HCT116 (cell line): ENCODE data around the gene PRCD. TPM values are rescaled to one million over a fixed set of nuclear protein-coding genes. Genes with fewer than 3 reads are reported as not detected.

Experiments used
- ATAC-seq: fragments of 200-7000 bp; cut with Tn5 transposase; 2 replicates; pipeline ENCODE4 v1.9.1; 2020; ENCODE audit warnings: mild to moderate bottlenecking, moderate library complexity
- BruUV-seq: library from RNA; stranded (reverse); fragments of 400-500 nt; replicated peaks from 2 replicates; lab custom pipeline; 2021; lab: Mats Ljungman, UMichigan
- CTCF ChIA-PET: fragments of 300-600 bp; sonication (Branson Sonifier 250); formaldehyde crosslinking; loops from one replicate; lab custom pipeline; 2021; ENCODE audit warnings: antibody characterized with exemption; lab: Charles Lee
- POLR2A ChIA-PET: fragments of 300-600, 350-600 bp; sonication (Branson Sonifier 250); formaldehyde crosslinking; loops from one replicate; lab custom pipeline; 2021; ENCODE audit warnings: antibody characterized with exemption; lab: Charles Lee
- RAD21 ChIA-PET, 2 experiments: fragments of 300-600 bp; sonication (Branson Sonifier 250); formaldehyde crosslinking; loops; one replicate each; lab custom pipeline; 2023; ENCODE audit warnings: low total read pairs in 2 of 2; ENCODE audit not compliant: uncharacterized antibody in 2 of 2, unreplicated experiment in 2 of 2, low non-redundant PET in 1 of 2; lab: Charles Lee
- DNase-seq: peaks from one replicate; pipeline ENCODE4 v3.0.0-alpha.2; 2010; ENCODE audit warnings: low read depth, low spot score
- H2AFZ ChIP-seq: fragments of 200-600 bp; shearing (Covaris generic), sonication (generic); 2 replicates; pipeline ENCODE4 v1.6.1; 2017; ENCODE audit warnings: low read depth, mixed run types, mixed read lengths, antibody characterized with exemption, low read length; ENCODE audit not compliant: poor library complexity, severe bottlenecking
- H3K27ac ChIP-seq: 2 replicates; pipeline ENCODE4 v1.5.1; 2012; ENCODE audit warnings: low read depth, low read length
- H3K27me3 ChIP-seq: fragments of 200-600 bp; sonication (generic); 2 replicates; pipeline ENCODE4 v1.6.1; 2016; ENCODE audit warnings: mixed run types, low read length, mixed read lengths; ENCODE audit not compliant: insufficient read depth
- H3K36me3 ChIP-seq, 2 experiments: fragments of 200-500 bp in 1 of 2; fragments of 200-600 bp in 1 of 2; sonication (Bioruptor generic) in 1 of 2; sonication (generic) in 1 of 2; 2 replicates each; pipeline versions ENCODE4 v1.5.1 to v1.6.1; 2014 to 2016; ENCODE audit warnings: low read length in 2 of 2, inconsistent platforms in 1 of 2, mixed read lengths in 1 of 2, mixed run types in 1 of 2; ENCODE audit not compliant: insufficient read depth in 2 of 2, control insufficient read depth in 1 of 2
- H3K4me1 ChIP-seq, 2 experiments: fragments of 200-600 bp in 1 of 2; sonication (generic) in 1 of 2; 2 replicates each; pipeline versions ENCODE4 v1.5.1 to v1.6.1; 2012 to 2017; ENCODE audit warnings: low read length in 2 of 2, inconsistent platforms in 1 of 2, mild to moderate bottlenecking in 1 of 2, mixed read lengths in 1 of 2, mixed run types in 1 of 2, moderate library complexity in 1 of 2; ENCODE audit not compliant: insufficient read depth in 2 of 2, control insufficient read depth in 1 of 2
- H3K4me2 ChIP-seq: fragments of 200-600 bp; sonication (generic); 2 replicates; pipeline ENCODE4 v1.6.1; 2017; ENCODE audit warnings: mixed run types, low read length, mixed read lengths
- H3K4me3 ChIP-seq, 2 experiments: fragments of 200-600 bp in 1 of 2; sonication (generic) in 1 of 2; replicated peaks in 1 of 2; 2 replicates each; pipeline ENCODE4 v1.5.1; 2011 to 2016; ENCODE audit warnings: low read length in 2 of 2, control low read depth in 1 of 2, low read depth in 1 of 2, mild to moderate bottlenecking in 1 of 2, mixed read lengths in 1 of 2, mixed run types in 1 of 2
- H3K79me2 ChIP-seq: fragments of 200-600 bp; sonication (generic); 2 replicates; pipeline ENCODE4 v1.6.1; 2017; ENCODE audit warnings: mild to moderate bottlenecking, mixed run types, low read length, moderate library complexity, mixed read lengths; ENCODE audit not compliant: insufficient read depth
- H3K9ac ChIP-seq: fragments of 200-600 bp; sonication (generic); 2 replicates; pipeline ENCODE4 v1.6.1; 2016; ENCODE audit warnings: low read length, mixed read lengths
- H3K9me2 ChIP-seq: fragments of 200-600 bp; sonication (generic), shearing (Covaris generic); 2 replicates; pipeline ENCODE4 v1.6.1; 2017; ENCODE audit warnings: mixed run types, mild to moderate bottlenecking, moderate library complexity; ENCODE audit not compliant: insufficient read depth
- H3K9me3 ChIP-seq, 2 experiments: fragments of 200-500 bp in 1 of 2; fragments of 200-600 bp in 1 of 2; sonication (Bioruptor generic) in 1 of 2; sonication (generic) in 1 of 2; 2 replicates each; pipeline ENCODE4 v1.6.1; 2014 to 2017; ENCODE audit warnings: low read length in 2 of 2, mixed read lengths in 2 of 2, inconsistent platforms in 1 of 2, low read depth in 1 of 2, mild to moderate bottlenecking in 1 of 2, mixed run types in 1 of 2, moderate library complexity in 1 of 2; ENCODE audit not compliant: control insufficient read depth in 1 of 2, insufficient read depth in 1 of 2
- H4K20me1 ChIP-seq: fragments of 200-600 bp; sonication (generic), shearing (Covaris generic); 2 replicates; pipeline ENCODE4 v1.6.1; 2017; ENCODE audit warnings: mixed run types, mild to moderate bottlenecking, moderate library complexity; ENCODE audit not compliant: insufficient read depth
- intact Hi-C: fragments of 100-400 bp; cut with micrococcal nuclease; formaldehyde crosslinking; loops from 2 replicates; pipeline ENCODE4 v1.10.0; 2022
- total RNA-seq: library from RNA; stranded (reverse); gene quantifications from one replicate; pipeline ENCODE4 v1.2.1, GENCODE V29; 2021; ENCODE audit not compliant: unreplicated experiment
- TF ChIP-seq, protein P1 (sequence below), 3 experiments: fragments of 200-600 bp in 1 of 3; sonication (generic) in 1 of 3; IDR thresholded peaks in 2 of 3; conservative IDR thresholded peaks in 1 of 3; 2 replicates each; pipeline ENCODE4 v1.5.1; 2012 to 2017; ENCODE audit warnings: low read depth in 2 of 3, low read length in 2 of 3, antibody characterized with exemption in 1 of 3, borderline replicate concordance in 1 of 3, control low read depth in 1 of 3, mild to moderate bottlenecking in 1 of 3, mixed read lengths in 1 of 3, mixed run types in 1 of 3, moderate library complexity in 1 of 3; ENCODE audit not compliant: insufficient read depth in 1 of 3
- TF ChIP-seq, protein P2 (sequence below): IDR thresholded peaks from 2 replicates; pipeline ENCODE4 v1.6.1; 2011; ENCODE audit warnings: mild to moderate bottlenecking, low read length, moderate library complexity; ENCODE audit not compliant: insufficient replicate concordance; ENCODE audit errors: extremely low read depth

PRCD gene
- total RNA-seq, 1 experiment from 2014 or later, result not detected

DNA sequence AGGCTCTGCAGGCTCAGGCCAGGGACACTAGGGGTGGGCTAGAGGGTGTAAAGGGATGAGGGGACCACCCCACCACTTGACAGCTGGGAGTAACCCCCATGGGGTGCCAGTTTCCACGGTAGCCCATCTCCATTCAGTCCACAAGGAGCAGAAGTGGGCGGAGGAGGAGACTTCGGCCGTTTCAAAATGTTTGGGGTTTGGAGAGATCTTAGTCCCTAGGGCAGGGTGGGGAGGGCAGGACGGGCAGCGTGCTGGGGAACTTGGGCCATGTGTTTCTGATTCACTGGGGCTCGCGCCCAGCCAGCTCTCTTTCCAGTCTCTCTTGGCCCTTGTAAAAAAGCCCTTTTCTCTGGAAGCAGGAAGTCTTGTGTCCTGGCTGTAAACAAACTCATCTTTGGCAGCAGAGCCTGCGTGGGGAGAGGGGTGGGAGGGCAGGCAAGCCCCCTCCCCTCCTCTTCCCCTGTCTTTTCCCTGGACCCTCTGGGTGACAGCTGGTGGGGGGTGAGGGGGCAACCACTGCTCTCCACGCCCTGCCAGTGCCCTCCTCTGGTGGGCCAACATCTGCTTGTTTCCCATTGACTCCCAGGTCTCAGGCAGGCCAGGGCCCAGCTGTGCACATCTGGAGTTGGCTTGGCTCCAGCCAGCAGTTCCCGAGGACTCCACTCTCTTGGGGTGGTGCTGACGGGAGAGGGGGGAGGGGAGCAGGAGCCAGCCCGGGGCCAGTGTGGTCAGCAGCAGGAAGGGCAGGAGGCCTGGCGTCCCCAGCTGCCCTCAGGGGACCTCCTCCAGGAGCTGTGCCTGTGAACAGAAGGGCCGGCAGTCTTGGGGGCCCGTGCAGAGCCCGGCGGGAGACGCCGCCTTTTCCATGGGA, 10.4 kb upstream of the PRCD start:
- CTCF ChIA-PET, result interaction anchor here (0.6 to 2.8 kb wide), 4 partner anchors 11 to 95 kb away, joined by 3 to 10 read pairs (median 5); partner anchors contain the start of gene PRCD
- Histone ChIP-seq H3K4me1 (peaks cover 10 to 29% of the 10 kb centered on the region in 2 experiments; a peak in 3 of 4 replicates), H3K9me2 (no peaks in the 10 kb centered on the region), H3K36me3 (no peaks in the 10 kb centered on the region), H2AFZ (no peak overlapping the region), H3K4me3 (no peak overlapping the region), H3K27me3 (no peaks in the 10 kb centered on the region), H3K27ac (peak overlapping the region; percentile 12; the same call in 1 of the 2 replicates), H3K4me2 (0 out of 2 replicates have a peak overlapping the region, but pooled peaks have one; percentile 21), H3K9ac (no peak overlapping the region), H3K9me3 (no peaks in the 10 kb centered on the region), H3K79me2 (no peaks in the 10 kb centered on the region), H4K20me1 (no peaks in the 10 kb centered on the region)
- intact Hi-C loops, result no loop called here
- TF ChIP-seq, protein P1, sequence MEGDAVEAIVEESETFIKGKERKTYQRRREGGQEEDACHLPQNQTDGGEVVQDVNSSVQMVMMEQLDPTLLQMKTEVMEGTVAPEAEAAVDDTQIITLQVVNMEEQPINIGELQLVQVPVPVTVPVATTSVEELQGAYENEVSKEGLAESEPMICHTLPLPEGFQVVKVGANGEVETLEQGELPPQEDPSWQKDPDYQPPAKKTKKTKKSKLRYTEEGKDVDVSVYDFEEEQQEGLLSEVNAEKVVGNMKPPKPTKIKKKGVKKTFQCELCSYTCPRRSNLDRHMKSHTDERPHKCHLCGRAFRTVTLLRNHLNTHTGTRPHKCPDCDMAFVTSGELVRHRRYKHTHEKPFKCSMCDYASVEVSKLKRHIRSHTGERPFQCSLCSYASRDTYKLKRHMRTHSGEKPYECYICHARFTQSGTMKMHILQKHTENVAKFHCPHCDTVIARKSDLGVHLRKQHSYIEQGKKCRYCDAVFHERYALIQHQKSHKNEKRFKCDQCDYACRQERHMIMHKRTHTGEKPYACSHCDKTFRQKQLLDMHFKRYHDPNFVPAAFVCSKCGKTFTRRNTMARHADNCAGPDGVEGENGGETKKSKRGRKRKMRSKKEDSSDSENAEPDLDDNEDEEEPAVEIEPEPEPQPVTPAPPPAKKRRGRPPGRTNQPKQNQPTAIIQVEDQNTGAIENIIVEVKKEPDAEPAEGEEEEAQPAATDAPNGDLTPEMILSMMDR (IDR thresholded peaks at IDR 0.05 in 2 of 3, conservative IDR thresholded peaks at IDR 0.05 in 1 of 3; ENCODE audit: borderline replicate concordance in 1 of 3, insufficient read depth in 1 of 3, low read depth in 2 of 3, low read length in 2 of 3), result peak in 1 of 3 experiments; percentile 6; a peak in 1 of 6 replicates
- TF ChIP-seq, protein P2, sequence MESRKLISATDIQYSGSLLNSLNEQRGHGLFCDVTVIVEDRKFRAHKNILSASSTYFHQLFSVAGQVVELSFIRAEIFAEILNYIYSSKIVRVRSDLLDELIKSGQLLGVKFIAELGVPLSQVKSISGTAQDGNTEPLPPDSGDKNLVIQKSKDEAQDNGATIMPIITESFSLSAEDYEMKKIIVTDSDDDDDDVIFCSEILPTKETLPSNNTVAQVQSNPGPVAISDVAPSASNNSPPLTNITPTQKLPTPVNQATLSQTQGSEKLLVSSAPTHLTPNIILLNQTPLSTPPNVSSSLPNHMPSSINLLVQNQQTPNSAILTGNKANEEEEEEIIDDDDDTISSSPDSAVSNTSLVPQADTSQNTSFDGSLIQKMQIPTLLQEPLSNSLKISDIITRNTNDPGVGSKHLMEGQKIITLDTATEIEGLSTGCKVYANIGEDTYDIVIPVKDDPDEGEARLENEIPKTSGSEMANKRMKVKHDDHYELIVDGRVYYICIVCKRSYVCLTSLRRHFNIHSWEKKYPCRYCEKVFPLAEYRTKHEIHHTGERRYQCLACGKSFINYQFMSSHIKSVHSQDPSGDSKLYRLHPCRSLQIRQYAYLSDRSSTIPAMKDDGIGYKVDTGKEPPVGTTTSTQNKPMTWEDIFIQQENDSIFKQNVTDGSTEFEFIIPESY, result no peak
- POLR2A ChIA-PET, result no interaction called here
- DNase-seq, result no peak
- ATAC-seq, result peak; percentile 29; the same call in 1 of the 2 replicates
- RAD21 ChIA-PET, result interaction anchor here in 1 of 2 experiments (1.4 kb wide), 1 partner anchor 11 kb away, joined by 4 read pairs; the partner anchor contains the start of gene PRCD
- BruUV-seq, result no TSS peak
